Measurements from ENCODE around the gene OLFM3. TPM values are rescaled to one million over a fixed set of nuclear protein-coding genes. Genes with fewer than 3 reads are reported as not detected.

The OLFM3 gene
- total RNA-seq, 1 donor, result not detected

DNA sequence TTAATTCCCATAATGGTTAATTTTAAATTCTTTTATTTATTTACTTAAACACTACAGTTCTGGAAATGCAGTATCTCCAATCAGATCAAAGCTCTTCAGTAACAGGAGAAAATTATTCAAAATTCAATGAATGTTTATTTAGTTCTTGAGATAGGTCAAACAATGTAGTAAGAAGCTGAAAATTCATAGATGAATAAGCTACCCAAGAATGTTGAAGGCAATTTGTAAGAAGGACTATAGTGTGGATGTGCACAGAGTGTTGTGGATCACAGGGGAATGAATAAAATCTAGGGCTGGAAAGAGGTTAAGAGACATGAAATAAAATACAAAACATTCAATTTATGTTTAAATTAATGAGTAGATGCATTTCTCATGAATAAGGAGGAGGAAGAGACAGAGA lies 72.0 kb downstream of the OLFM3 start:
- Histone ChIP-seq H3K9me3 (ENCODE audit: low read depth, low read length) (no peaks in the 10 kb centered on the region), H3K79me2 (ENCODE audit: insufficient read depth, low read length) (no peaks in the 10 kb centered on the region), H3K27ac (ENCODE audit: low read depth, low read length) (no peak overlapping the region), H3K27me3 (ENCODE audit: insufficient read depth, low read length) (no peaks in the 10 kb centered on the region), H2AFZ (ENCODE audit: low read length) (no peak overlapping the region), H3K4me2 (ENCODE audit: insufficient read depth, low read length) (no peak overlapping the region), H3K36me3 (ENCODE audit: insufficient read depth, low read length) (no peaks in the 10 kb centered on the region), H4K20me1 (ENCODE audit: insufficient read depth, low read length) (no peaks in the 10 kb centered on the region), H3K4me3 (ENCODE audit: insufficient read depth, low read length) (no peak overlapping the region), H3K4me1 (ENCODE audit: insufficient read depth, low read length) (no peaks in the 10 kb centered on the region)
- TF ChIP-seq, protein P1, sequence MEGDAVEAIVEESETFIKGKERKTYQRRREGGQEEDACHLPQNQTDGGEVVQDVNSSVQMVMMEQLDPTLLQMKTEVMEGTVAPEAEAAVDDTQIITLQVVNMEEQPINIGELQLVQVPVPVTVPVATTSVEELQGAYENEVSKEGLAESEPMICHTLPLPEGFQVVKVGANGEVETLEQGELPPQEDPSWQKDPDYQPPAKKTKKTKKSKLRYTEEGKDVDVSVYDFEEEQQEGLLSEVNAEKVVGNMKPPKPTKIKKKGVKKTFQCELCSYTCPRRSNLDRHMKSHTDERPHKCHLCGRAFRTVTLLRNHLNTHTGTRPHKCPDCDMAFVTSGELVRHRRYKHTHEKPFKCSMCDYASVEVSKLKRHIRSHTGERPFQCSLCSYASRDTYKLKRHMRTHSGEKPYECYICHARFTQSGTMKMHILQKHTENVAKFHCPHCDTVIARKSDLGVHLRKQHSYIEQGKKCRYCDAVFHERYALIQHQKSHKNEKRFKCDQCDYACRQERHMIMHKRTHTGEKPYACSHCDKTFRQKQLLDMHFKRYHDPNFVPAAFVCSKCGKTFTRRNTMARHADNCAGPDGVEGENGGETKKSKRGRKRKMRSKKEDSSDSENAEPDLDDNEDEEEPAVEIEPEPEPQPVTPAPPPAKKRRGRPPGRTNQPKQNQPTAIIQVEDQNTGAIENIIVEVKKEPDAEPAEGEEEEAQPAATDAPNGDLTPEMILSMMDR (IDR thresholded peaks at IDR 0.05; ENCODE audit: extremely low read depth, low read depth, low read length), result no peak
- DNase-seq (ENCODE audit: insufficient read length, low spot score, missing footprints), result no peak

DNA sequence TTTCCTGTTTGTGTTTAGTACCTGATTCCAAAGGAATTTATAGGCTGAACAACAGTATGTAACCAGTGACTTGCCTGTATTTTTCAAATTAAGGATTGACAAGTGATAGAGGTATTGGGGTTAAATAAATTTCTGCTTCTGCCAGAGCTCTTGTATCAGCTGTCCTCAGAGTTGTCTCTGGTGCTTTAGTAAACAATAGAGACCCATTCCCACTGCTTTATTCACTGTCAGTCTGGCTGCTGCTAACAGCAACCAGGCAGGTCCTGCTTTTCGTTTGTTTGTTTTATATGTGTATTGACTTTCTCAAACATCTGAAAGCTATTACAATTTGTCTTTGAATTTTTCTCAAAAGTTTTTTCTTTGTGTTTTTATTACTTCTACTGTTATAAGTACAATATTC lies 76.1 kb downstream of the OLFM3 start:
- Histone ChIP-seq H4K20me1 (ENCODE audit: insufficient read depth, low read length) (no peaks in the 10 kb centered on the region), H3K27me3 (ENCODE audit: insufficient read depth, low read length) (no peaks in the 10 kb centered on the region), H3K36me3 (ENCODE audit: insufficient read depth, low read length) (no peaks in the 10 kb centered on the region), H3K4me3 (ENCODE audit: insufficient read depth, low read length) (no peak overlapping the region), H3K4me1 (ENCODE audit: insufficient read depth, low read length) (no peaks in the 10 kb centered on the region), H3K9me3 (ENCODE audit: low read depth, low read length) (no peaks in the 10 kb centered on the region), H3K4me2 (ENCODE audit: insufficient read depth, low read length) (no peak overlapping the region), H3K79me2 (ENCODE audit: insufficient read depth, low read length) (no peaks in the 10 kb centered on the region), H3K27ac (ENCODE audit: low read depth, low read length) (no peak overlapping the region), H2AFZ (ENCODE audit: low read length) (no peak overlapping the region)
- no peak for DNase-seq (ENCODE audit: insufficient read length, low spot score, missing footprints)
- TF ChIP-seq, protein P1 (IDR thresholded peaks at IDR 0.05; ENCODE audit: extremely low read depth, low read depth, low read length), result no peak

- Histone ChIP-seq H3K27ac (ENCODE audit: low read depth, low read length) (no peak overlapping the region), H3K4me2 (ENCODE audit: insufficient read depth, low read length) (no peak overlapping the region), H3K9me3 (ENCODE audit: low read depth, low read length) (no peaks in the 10 kb centered on the region), H3K27me3 (ENCODE audit: insufficient read depth, low read length) (no peaks in the 10 kb centered on the region), H3K4me1 (ENCODE audit: insufficient read depth, low read length) (no peaks in the 10 kb centered on the region), H4K20me1 (ENCODE audit: insufficient read depth, low read length) (no peaks in the 10 kb centered on the region), H3K36me3 (ENCODE audit: insufficient read depth, low read length) (no peaks in the 10 kb centered on the region), H3K79me2 (ENCODE audit: insufficient read depth, low read length) (no peaks in the 10 kb centered on the region), H3K4me3 (ENCODE audit: insufficient read depth, low read length) (no peak overlapping the region), H2AFZ (ENCODE audit: low read length) (no peak overlapping the region)
- TF ChIP-seq, protein P1 (IDR thresholded peaks at IDR 0.05; ENCODE audit: extremely low read depth, low read depth, low read length), result no peak
- no peak for DNase-seq (ENCODE audit: insufficient read length, low spot score, missing footprints)
Measured at GRCh38 chr1:101918277-101918676, 78.4 kb downstream of the OLFM3 start.

DNA sequence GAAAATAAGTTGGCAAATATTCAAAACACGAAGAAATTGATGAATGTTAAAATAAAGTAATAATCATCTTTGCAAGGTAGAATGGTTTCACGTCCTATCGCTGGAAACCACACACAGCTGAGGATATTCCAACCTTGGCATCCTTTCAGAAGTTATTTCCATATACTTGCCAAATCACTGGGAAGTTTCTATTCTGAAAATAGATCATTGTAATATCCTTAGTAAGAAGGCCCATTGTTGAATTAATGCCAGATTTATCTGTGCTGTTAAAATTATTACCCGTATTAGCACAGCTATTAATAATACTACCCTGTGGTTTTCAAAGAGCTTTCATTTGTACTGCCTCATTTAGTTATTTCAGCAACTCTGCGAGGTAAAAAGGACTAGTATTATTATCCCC lies 81.1 kb downstream of the OLFM3 start:
- H3K27me3 ChIP-seq (ENCODE audit: insufficient read depth, low read length), result no peaks in the 10 kb centered on the region
- TF ChIP-seq, protein P1 (IDR thresholded peaks at IDR 0.05; ENCODE audit: extremely low read depth, low read depth, low read length), result no peak
- H3K4me1 ChIP-seq (ENCODE audit: insufficient read depth, low read length), result no peaks in the 10 kb centered on the region
- no peak overlapping the region for H3K4me3 ChIP-seq (ENCODE audit: insufficient read depth, low read length)
- no peaks in the 10 kb centered on the region for H4K20me1 ChIP-seq (ENCODE audit: insufficient read depth, low read length)
- no peak overlapping the region for H3K4me2 ChIP-seq (ENCODE audit: insufficient read depth, low read length)
- H3K27ac ChIP-seq (ENCODE audit: low read depth, low read length), result no peak overlapping the region
- H3K36me3 ChIP-seq (ENCODE audit: insufficient read depth, low read length), result no peaks in the 10 kb centered on the region
- H3K9me3 ChIP-seq (ENCODE audit: low read depth, low read length), result no peaks in the 10 kb centered on the region
- H3K79me2 ChIP-seq (ENCODE audit: insufficient read depth, low read length), result no peaks in the 10 kb centered on the region
- H2AFZ ChIP-seq (ENCODE audit: low read length), result no peak overlapping the region
- no peak for DNase-seq (ENCODE audit: insufficient read length, low spot score, missing footprints)

Data from osteoblast (primary cell).